Heart left ventricle (tissue), 13 donors: ENCODE measurements around the gene OPCML.

Source experiments
- POLR2A ChIP-seq, 2 donors: fragments of 450-650 bp; IDR thresholded peaks; one replicate each; pipeline ENCODE4 v1.6.1; 2017; ENCODE audit warnings: antibody characterized with exemption in 2 of 2, mild to moderate bottlenecking in 2 of 2, moderate library complexity in 2 of 2
- TF ChIP-seq, protein P1 (sequence below), 12 donors: fragments of 200-600 bp; sonication (generic) in 4 of 12; IDR thresholded peaks; one replicate each; pipeline versions ENCODE4 v1.5.0 to v1.8.0; 2018 to 2022; ENCODE audit warnings: antibody characterized with exemption in 12 of 12, mild to moderate bottlenecking in 5 of 12
- donor health status: ischemic (EF 13 %, LVEDD 7.1; RV severe dilation, severe dysfunction).
- donor health status: DM: no; HTN: yes; CAD: no.
- donor health status: DM: no; HTN: no; CAD: no.
- donor health status: ischemic (EF 25% LVEDD 6.9; RV normal size, moderate dysfunction).
- donor health status: ischemic (EF 25% LVEDD 5.7; RV mildly dilated, moderate dysfunction).
- donor health status: ischemic (EF 35%, LVEDD 5.7; RV mildly dilated, moderate dysfunction).
- donor health status: nonischemic (EF 11% LVEDD 7.7; RV severe dilation, severe dysfunction).
- donor health status: DM: yes; HTN: yes; CAD: no.
- donor health status: PGD.
- donor health status: ischemic (EF 29% LVEDD 5.4; RV normal size, mild dysfunction).
- donor health status: nonischemic (EF 23%, LVEDD 6.1; RV moderate dilation, normal function).

DNA sequence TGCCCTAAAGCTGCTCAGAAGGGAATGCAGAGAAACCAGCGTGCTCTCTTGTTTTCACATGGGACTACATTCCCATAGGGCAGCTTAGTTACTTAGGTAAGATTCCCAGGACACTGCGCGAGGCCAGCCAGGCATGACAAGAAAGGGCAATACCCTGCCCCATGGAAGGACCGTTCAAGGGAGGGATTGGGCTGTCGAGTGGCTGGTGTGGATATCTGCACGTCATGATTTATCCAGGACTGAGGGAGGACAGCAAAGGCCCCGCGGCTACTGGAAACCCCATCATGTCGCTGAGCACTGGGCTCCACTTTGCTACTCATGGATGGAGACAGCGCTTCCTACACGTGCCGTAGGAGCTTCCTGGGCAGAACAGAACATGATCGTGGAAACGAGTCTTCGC, 169.4 kb downstream of the OPCML start:
- TF ChIP-seq, protein P1, sequence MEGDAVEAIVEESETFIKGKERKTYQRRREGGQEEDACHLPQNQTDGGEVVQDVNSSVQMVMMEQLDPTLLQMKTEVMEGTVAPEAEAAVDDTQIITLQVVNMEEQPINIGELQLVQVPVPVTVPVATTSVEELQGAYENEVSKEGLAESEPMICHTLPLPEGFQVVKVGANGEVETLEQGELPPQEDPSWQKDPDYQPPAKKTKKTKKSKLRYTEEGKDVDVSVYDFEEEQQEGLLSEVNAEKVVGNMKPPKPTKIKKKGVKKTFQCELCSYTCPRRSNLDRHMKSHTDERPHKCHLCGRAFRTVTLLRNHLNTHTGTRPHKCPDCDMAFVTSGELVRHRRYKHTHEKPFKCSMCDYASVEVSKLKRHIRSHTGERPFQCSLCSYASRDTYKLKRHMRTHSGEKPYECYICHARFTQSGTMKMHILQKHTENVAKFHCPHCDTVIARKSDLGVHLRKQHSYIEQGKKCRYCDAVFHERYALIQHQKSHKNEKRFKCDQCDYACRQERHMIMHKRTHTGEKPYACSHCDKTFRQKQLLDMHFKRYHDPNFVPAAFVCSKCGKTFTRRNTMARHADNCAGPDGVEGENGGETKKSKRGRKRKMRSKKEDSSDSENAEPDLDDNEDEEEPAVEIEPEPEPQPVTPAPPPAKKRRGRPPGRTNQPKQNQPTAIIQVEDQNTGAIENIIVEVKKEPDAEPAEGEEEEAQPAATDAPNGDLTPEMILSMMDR (IDR thresholded peaks at IDR 0.05) = no peak
- TF ChIP-seq POLR2A (IDR thresholded peaks at IDR 0.05) = no peak
